Liver (tissue), 9 donors: ENCODE measurements around the gene LILRB5. TPM values are rescaled to one million over a fixed set of nuclear protein-coding genes. Genes with fewer than 3 reads are reported as not detected.
"Not testable (repeated sequence)": the region's sequence is repeated elsewhere in the genome, so short reads cannot be mapped to it uniquely, and the experiment has no call there.

Source experiments
- DNase-seq: peaks from one replicate; pipeline ENCODE4 v3.0.0-alpha.2; 2017; ENCODE audit warnings: low spot score
- H3K27ac ChIP-seq, 2 donors: one replicate each; pipeline ENCODE4 v1.7.0; 2013; ENCODE audit warnings: inconsistent platforms in 2 of 2, low read length in 2 of 2, control low read depth in 1 of 2, low read depth in 1 of 2, mild to moderate bottlenecking in 1 of 2
- H3K27me3 ChIP-seq, 4 donors: one replicate each; pipeline versions ENCODE4 v1.6.1 to v1.7.0; 2013; ENCODE audit warnings: low read length in 3 of 4, inconsistent platforms in 1 of 4, mild to moderate bottlenecking in 1 of 4, moderate library complexity in 1 of 4; ENCODE audit not compliant: control insufficient read depth in 4 of 4, insufficient read depth in 4 of 4
- H3K36me3 ChIP-seq, 4 donors: one replicate each; pipeline versions ENCODE4 v1.6.1 to v1.7.0; 2013; ENCODE audit warnings: low read length in 3 of 4, mild to moderate bottlenecking in 3 of 4, low read depth in 1 of 4, moderate library complexity in 1 of 4; ENCODE audit not compliant: control insufficient read depth in 4 of 4, insufficient read depth in 3 of 4
- H3K4me1 ChIP-seq, 4 donors: one replicate each; pipeline versions ENCODE4 v1.6.1 to v1.7.0; 2013; ENCODE audit warnings: low read length in 3 of 4, mild to moderate bottlenecking in 3 of 4, moderate library complexity in 1 of 4; ENCODE audit not compliant: control insufficient read depth in 4 of 4, insufficient read depth in 4 of 4
- H3K4me3 ChIP-seq, 3 donors: one replicate each; pipeline versions ENCODE4 v1.6.1 to v1.7.0; 2013; ENCODE audit warnings: low read length in 3 of 3, control low read depth in 1 of 3, low read depth in 1 of 3, mild to moderate bottlenecking in 1 of 3
- H3K9ac ChIP-seq, 2 donors: one replicate each; pipeline ENCODE4 v1.7.0; 2013; ENCODE audit warnings: low read length in 2 of 2, mild to moderate bottlenecking in 2 of 2, moderate library complexity in 2 of 2, control low read depth in 1 of 2, low read depth in 1 of 2
- H3K9me3 ChIP-seq, 4 donors: one replicate each; pipeline versions ENCODE4 v1.6.1 to v1.7.0; 2013; ENCODE audit warnings: low read length in 3 of 4; ENCODE audit not compliant: control insufficient read depth in 4 of 4
- CTCF ChIP-seq: fragments of 150-350 bp; IDR thresholded peaks from 2 replicates; pipeline ENCODE4 v1.5.1; 2017; ENCODE audit warnings: improper control_type of control experiment, low read depth, low read length; ENCODE audit not compliant: missing input control
- FOXA2 ChIP-seq: IDR thresholded peaks from 2 replicates; pipeline ENCODE4 v1.6.1; 2016; ENCODE audit warnings: antibody characterized with exemption
- HNF4A ChIP-seq, 2 donors: conservative IDR thresholded peaks; 2 replicates each; pipeline ENCODE4 v1.6.1; 2016; ENCODE audit warnings: antibody characterized with exemption in 2 of 2, mild to moderate bottlenecking in 2 of 2
- JUND ChIP-seq, 2 donors: IDR thresholded peaks; 2 replicates each; pipeline ENCODE4 v1.6.1; 2016; ENCODE audit warnings: antibody characterized with exemption in 2 of 2
- NR2F2 ChIP-seq: IDR thresholded peaks from 2 replicates; pipeline ENCODE4 v1.6.1; 2016; ENCODE audit warnings: antibody characterized with exemption
- REST ChIP-seq: IDR thresholded peaks from 2 replicates; pipeline ENCODE4 v1.6.1; 2016; ENCODE audit warnings: antibody characterized with exemption, mild to moderate bottlenecking
- RXRA ChIP-seq, 2 donors: IDR thresholded peaks; 2 replicates each; pipeline ENCODE4 v1.6.1; 2017 to 2018; ENCODE audit warnings: antibody characterized with exemption in 2 of 2, mild to moderate bottlenecking in 1 of 2
- SP1 ChIP-seq: IDR thresholded peaks from 2 replicates; pipeline ENCODE4 v1.6.1; 2018; ENCODE audit warnings: antibody characterized with exemption, mild to moderate bottlenecking
- TAF1 ChIP-seq: conservative IDR thresholded peaks from 2 replicates; pipeline ENCODE4 v1.6.1; 2016; ENCODE audit warnings: antibody characterized with exemption, mild to moderate bottlenecking
- YY1 ChIP-seq: IDR thresholded peaks from 2 replicates; pipeline ENCODE4 v1.6.1; 2016; ENCODE audit warnings: antibody characterized with exemption, mild to moderate bottlenecking
- WGBS: extraction: QIAGEN DNeasy Blood & Tissue Kit; methylation state at CpG from one replicate; pipeline ENCODE4 v1.1.7; 2013; 5-methylcytosine and 5-hydroxymethylcytosine counted together
- polyA plus RNA-seq, 2 donors: library from polyadenylated mRNA; stranded (reverse) in 1 of 2; unstranded in 1 of 2; fragments of 200-250 nt in 1 of 2; fragments of >200 nt in 1 of 2; fragmentation: Nextera tagmentation in 1 of 2; extraction: Ambion mirVana in 1 of 2; gene quantifications; one replicate each; pipeline versions ENCODE4 v1.2.1 to v1.2.3, GENCODE V29; 2013 to 2015
- total RNA-seq, 2 donors: library from RNA; depleted of rRNA; stranded (reverse); fragments of >200 nt; gene quantifications; one replicate each; pipeline ENCODE4 v1.2.3, GENCODE V29; 2014
- TF ChIP-seq, protein P1 (sequence below): IDR thresholded peaks from 2 replicates; pipeline ENCODE4 v1.6.1; 2016; ENCODE audit warnings: antibody characterized with exemption
- TF ChIP-seq, protein P2 (sequence below): IDR thresholded peaks from 2 replicates; pipeline ENCODE4 v1.6.1; 2016; ENCODE audit warnings: antibody characterized with exemption
- TF ChIP-seq, protein P3 (sequence below): IDR thresholded peaks from 2 replicates; pipeline ENCODE4 v1.6.1; 2016; ENCODE audit warnings: antibody characterized with exemption
- donor health status: healthy.
- donor health status: healthy.
- donor health status: healthy.
- donor health status: healthy.
- donor health status: healthy.

LILRB5 gene
- total and polyA plus RNA-seq, 4 donors: 5.1 to 10.8 (median 6.3) TPM

DNA sequence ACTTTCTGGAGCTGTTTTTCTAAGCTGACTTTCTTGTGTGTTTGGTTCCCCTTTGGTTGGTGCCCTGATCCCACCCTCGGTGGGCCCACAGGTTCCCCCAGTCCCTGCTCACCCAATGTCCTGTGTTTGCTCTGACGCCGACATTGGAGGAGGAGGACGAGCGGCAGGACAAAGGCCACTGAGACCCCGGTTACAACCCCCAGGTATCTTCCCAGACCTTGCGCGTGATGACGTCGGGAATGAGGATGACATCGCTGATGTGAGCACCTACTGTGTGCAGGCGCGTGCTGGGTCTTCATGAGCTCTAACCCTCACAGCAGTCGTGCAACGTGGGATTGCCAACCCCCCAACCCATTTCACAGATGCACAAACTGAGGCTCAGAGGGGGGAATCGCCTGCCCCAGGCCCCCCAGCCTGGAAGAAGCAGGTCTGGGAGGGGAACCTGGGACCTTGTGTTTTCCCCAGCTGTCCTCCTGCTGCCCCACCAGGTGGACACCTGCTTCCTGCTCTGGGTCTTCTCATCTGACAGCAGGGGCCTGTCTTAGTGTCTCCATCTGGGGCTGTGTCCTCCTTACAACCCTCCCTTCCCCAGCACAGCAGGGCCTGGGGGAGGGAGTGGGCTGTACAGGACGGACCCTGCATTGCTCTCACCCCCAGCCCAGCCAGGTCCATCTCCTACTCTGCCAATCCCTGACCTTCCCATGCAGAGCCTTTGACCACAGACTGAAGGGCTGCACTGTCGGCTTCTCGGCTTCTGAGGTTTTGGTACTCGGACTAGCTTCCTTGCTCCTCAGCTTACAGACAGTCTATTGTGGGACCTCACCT, 9.8 kb downstream of the LILRB5 start:
- Histone ChIP-seq H3K27ac (peak overlapping the region; percentile 44 to 79), H3K9me3 (no peaks in the 10 kb centered on the region), H3K9ac (no peak overlapping the region), H3K36me3 (no peaks in the 10 kb centered on the region), H3K4me3 (no peak overlapping the region), H3K27me3 (peaks cover 0 to 2% (median 0%) of the 10 kb centered on the region in 4 donors), H3K4me1 (peaks cover 0 to 5% (median 0%) of the 10 kb centered on the region in 4 donors)
- TF ChIP-seq, protein P1, sequence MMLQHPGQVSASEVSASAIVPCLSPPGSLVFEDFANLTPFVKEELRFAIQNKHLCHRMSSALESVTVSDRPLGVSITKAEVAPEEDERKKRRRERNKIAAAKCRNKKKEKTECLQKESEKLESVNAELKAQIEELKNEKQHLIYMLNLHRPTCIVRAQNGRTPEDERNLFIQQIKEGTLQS: no peak
- TF ChIP-seq NR2F2: no peak
- no peak for TF ChIP-seq RXRA (IDR thresholded peaks at IDR 0.05)
- TF ChIP-seq, protein P2, sequence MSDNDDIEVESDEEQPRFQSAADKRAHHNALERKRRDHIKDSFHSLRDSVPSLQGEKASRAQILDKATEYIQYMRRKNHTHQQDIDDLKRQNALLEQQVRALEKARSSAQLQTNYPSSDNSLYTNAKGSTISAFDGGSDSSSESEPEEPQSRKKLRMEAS: no peak
- TF ChIP-seq CTCF: no peak
- no peak for TF ChIP-seq YY1
- no peak for TF ChIP-seq REST
- TF ChIP-seq SP1: no peak
- no peak for TF ChIP-seq FOXA2
- TF ChIP-seq HNF4A (conservative IDR thresholded peaks at IDR 0.05): no peak
- TF ChIP-seq, protein P3, sequence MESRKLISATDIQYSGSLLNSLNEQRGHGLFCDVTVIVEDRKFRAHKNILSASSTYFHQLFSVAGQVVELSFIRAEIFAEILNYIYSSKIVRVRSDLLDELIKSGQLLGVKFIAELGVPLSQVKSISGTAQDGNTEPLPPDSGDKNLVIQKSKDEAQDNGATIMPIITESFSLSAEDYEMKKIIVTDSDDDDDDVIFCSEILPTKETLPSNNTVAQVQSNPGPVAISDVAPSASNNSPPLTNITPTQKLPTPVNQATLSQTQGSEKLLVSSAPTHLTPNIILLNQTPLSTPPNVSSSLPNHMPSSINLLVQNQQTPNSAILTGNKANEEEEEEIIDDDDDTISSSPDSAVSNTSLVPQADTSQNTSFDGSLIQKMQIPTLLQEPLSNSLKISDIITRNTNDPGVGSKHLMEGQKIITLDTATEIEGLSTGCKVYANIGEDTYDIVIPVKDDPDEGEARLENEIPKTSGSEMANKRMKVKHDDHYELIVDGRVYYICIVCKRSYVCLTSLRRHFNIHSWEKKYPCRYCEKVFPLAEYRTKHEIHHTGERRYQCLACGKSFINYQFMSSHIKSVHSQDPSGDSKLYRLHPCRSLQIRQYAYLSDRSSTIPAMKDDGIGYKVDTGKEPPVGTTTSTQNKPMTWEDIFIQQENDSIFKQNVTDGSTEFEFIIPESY: no peak
- no peak for TF ChIP-seq TAF1
- no peak for TF ChIP-seq JUND (IDR thresholded peaks at IDR 0.05)
- DNase-seq: no peak
- 80% methylated on average over 20 of the region's 20 CpGs for WGBS

DNA sequence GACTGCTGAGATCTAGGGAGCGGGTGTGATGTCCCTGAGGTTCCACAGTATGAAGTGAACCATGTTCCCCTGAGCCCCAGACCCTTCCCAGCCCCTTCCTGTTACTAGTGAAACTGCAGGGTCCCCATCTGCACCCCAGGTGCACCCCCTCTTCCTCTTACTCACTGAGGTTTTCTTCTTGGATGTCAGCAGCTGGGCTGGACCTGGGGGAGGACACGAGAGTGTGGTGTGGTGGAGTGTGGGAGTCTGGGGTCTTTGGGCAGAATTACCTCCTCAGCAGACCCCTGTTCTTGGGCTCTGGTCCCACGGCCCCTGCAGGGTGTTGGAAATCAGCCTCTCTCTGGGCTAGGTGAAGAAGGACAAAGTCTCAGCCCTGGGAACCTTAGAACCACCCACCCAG, 11.1 kb downstream of the LILRB5 start:
- no peak overlapping the region for H3K9ac ChIP-seq
- peaks cover 0 to 5% (median 0%) of the 10 kb centered on the region in 4 donors for H3K4me1 ChIP-seq
- no peaks in the 10 kb centered on the region for H3K36me3 ChIP-seq
- TF ChIP-seq FOXA2: no peak
- no peaks in the 10 kb centered on the region for H3K9me3 ChIP-seq
- H3K4me3 ChIP-seq: no peak overlapping the region
- no peak overlapping the region for H3K27ac ChIP-seq
- WGBS: 71% methylated on average over 3 of the region's 3 CpGs
- H3K27me3 ChIP-seq: peaks cover 0 to 2% (median 0%) of the 10 kb centered on the region in 4 donors
- no peak for DNase-seq

GRCh38 chr19:54243809-54244208, 13.3 kb downstream of the LILRB5 start:
- WGBS: 74% methylated on average over 6 of the region's 8 CpGs
- H3K9ac ChIP-seq, H3K4me3 ChIP-seq, H3K27ac ChIP-seq, H3K4me1 ChIP-seq, H3K36me3 ChIP-seq, H3K27me3 ChIP-seq, H3K9me3 ChIP-seq, DNase-seq: not testable (repeated sequence)

- not testable (repeated sequence) for H3K27ac ChIP-seq, H3K4me1 ChIP-seq, DNase-seq, H3K27me3 ChIP-seq, H3K9ac ChIP-seq, H3K4me3 ChIP-seq, H3K36me3 ChIP-seq, H3K9me3 ChIP-seq
- WGBS: 53% methylated on average over 2 of the region's 6 CpGs
These were observed 14.4 kb downstream of the LILRB5 start, which contains the start of gene LILRA6 for GRCh38 chr19:54242646-54243045. TSS of gene LILRA6 (minus strand) at chr19:54242790.
